ENCODE results near the gene CATSPERE. TPM values are rescaled to one million over a fixed set of nuclear protein-coding genes. Genes with fewer than 3 reads are reported as not detected.
"Not testable (repeated sequence)": the region's sequence is repeated elsewhere in the genome, so short reads cannot be mapped to it uniquely, and the experiment has no call there.

Gene CATSPERE
- total RNA-seq, 1 donor from 2014 or later = 2.0 TPM

- no peak for DNase-seq
Measured at GRCh38 chr1:244636488-244637259, 175.6 kb downstream of the CATSPERE start.

- no peak for DNase-seq
Measured at GRCh38 chr1:244639561-244639960, 178.5 kb downstream of the CATSPERE start.

- no peak for DNase-seq
Measured at GRCh38 chr1:244640917-244641316, 179.8 kb downstream of the CATSPERE start.

GRCh38 chr1:244642526-244642925, 181.5 kb downstream of the CATSPERE start:
- DNase-seq = no peak

- no peak for DNase-seq
Measured at GRCh38 chr1:244642988-244643387, 181.9 kb downstream of the CATSPERE start.

GRCh38 chr1:244645414-244645813, 184.3 kb downstream of the CATSPERE start:
- DNase-seq = no peak

- no peak for DNase-seq
Measured at GRCh38 chr1:244645890-244646289, 184.8 kb downstream of the CATSPERE start.

GRCh38 chr1:244647819-244648218, 186.7 kb downstream of the CATSPERE start:
- no peak for DNase-seq

- DNase-seq = no peak
Measured at GRCh38 chr1:244651956-244652622, 191.0 kb downstream of the CATSPERE start.

- peak; percentile 99 for DNase-seq
Measured at GRCh38 chr1:244652623-244653438, 191.8 kb downstream of the CATSPERE start, which contains the start of gene DESI2. DESI2 (plus strand) TSS chr1:244653126; CDS start chr1:244653314, 188 bp downstream.

- no peak for DNase-seq
Measured at GRCh38 chr1:244653439-244654107, 192.5 kb downstream of the CATSPERE start.

GRCh38 chr1:244654108-244655038, 193.3 kb downstream of the CATSPERE start:
- no peak for DNase-seq

- no peak for DNase-seq
Measured at GRCh38 chr1:244655186-244655585, 194.1 kb downstream of the CATSPERE start.

- DNase-seq = no peak
Measured at GRCh38 chr1:244657421-244657820, 196.3 kb downstream of the CATSPERE start.

GRCh38 chr1:244659694-244660093, 198.6 kb downstream of the CATSPERE start:
- DNase-seq = no peak

GRCh38 chr1:244660595-244660994, 199.5 kb downstream of the CATSPERE start:
- no peak for DNase-seq

GRCh38 chr1:244661569-244662312, 200.7 kb downstream of the CATSPERE start:
- DNase-seq = not testable (repeated sequence)

GRCh38 chr1:244662599-244662998, 201.5 kb downstream of the CATSPERE start:
- no peak for DNase-seq

GRCh38 chr1:244664353-244664752, 203.3 kb downstream of the CATSPERE start:
- DNase-seq = no peak

GRCh38 chr1:244665771-244666217, 204.7 kb downstream of the CATSPERE start:
- DNase-seq = no peak

Data from occipital lobe (tissue), 2 donors.